Astrocyte of the hippocampus (primary cell): ENCODE measurements around the gene NGB.
A peak's percentile ranks its signal among the peaks of the same experiment; 100 is the strongest.
"Not testable (repeated sequence)": the region's sequence is repeated elsewhere in the genome, so short reads cannot be mapped to it uniquely, and the experiment has no call there.

Experiments used
- DNase-seq: peaks from one replicate; pipeline ENCODE4 v3.0.0; 2011; ENCODE audit warnings: low read depth, low spot score

NGB gene, protein sequence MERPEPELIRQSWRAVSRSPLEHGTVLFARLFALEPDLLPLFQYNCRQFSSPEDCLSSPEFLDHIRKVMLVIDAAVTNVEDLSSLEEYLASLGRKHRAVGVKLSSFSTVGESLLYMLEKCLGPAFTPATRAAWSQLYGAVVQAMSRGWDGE

GRCh38 chr14:77271113-77271710, at the start of gene NGB:
Gene NGB (minus strand): TSS chr14:77271206. CDS start chr14:77270937, 269 bp downstream.
- no peak for DNase-seq

- DNase-seq = peak; percentile 96
Measured at GRCh38 chr14:77320238-77320935, 49.4 kb upstream of the NGB start, which contains the start of gene POMT2. Gene POMT2 (minus strand): TSS chr14:77320883. CDS start chr14:77320681, 202 bp downstream.

- DNase-seq = no peak
Measured at GRCh38 chr14:77319422-77319821, 48.4 kb upstream of the NGB start.

DNA sequence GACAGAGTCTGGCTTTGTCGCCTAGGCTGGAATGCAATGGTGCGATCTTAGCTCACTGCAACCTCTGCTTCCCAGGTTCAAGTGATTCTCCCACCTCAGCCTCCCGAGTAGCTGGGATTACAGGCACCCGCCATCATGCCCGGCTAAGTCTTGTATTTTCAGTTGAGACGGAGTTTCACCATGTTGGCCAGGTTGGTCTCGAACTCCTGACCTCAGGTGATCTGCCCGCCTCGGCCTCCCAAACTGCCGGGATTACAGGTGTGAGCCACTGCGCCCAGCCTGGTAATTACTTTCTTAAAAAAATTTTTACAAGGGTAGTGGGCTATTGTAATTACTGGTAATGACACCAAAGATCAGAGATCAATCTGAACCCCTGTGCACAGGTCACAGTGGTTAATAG, 47.8 kb upstream of the NGB start:
- not testable (repeated sequence) for DNase-seq

- DNase-seq = no peak
Measured at GRCh38 chr14:77318006-77318553, 47.1 kb upstream of the NGB start.

DNA sequence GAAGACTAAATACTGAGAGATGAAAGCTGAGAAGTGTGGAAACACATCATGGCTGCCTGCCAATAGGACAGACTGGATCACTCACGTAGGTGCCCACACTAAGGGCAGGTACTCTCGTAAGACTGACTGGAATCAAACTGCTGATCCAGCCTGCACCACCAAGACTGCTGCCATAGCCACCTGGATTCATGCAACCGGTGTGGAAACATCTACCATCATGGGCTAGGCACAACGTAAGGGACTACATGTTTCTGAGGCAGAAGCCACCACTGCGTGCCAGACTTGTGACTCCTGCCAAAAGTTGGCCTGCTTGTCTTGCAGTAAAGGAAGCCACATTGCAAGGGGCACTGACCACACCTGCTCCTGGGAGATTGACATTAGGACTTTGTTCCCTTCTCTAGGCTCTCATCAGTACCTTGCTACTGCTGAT, 45.9 kb upstream of the NGB start:
- no peak for DNase-seq

DNA sequence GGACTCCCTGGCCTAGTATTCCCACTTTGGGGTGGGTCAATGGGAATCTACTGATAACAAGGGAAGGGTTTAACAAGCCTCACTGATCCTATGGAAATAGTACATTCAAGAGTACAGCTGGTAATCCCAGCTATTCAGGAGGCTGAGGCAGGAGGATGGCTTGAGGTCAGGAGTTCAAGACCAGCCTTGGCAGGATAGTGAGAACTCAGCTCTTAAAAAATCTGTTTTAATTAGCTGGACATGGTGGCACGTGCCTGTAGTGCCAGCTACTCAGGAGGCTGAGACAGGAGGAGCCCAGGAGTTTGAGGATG, 45.1 kb upstream of the NGB start:
- DNase-seq = no peak

DNA sequence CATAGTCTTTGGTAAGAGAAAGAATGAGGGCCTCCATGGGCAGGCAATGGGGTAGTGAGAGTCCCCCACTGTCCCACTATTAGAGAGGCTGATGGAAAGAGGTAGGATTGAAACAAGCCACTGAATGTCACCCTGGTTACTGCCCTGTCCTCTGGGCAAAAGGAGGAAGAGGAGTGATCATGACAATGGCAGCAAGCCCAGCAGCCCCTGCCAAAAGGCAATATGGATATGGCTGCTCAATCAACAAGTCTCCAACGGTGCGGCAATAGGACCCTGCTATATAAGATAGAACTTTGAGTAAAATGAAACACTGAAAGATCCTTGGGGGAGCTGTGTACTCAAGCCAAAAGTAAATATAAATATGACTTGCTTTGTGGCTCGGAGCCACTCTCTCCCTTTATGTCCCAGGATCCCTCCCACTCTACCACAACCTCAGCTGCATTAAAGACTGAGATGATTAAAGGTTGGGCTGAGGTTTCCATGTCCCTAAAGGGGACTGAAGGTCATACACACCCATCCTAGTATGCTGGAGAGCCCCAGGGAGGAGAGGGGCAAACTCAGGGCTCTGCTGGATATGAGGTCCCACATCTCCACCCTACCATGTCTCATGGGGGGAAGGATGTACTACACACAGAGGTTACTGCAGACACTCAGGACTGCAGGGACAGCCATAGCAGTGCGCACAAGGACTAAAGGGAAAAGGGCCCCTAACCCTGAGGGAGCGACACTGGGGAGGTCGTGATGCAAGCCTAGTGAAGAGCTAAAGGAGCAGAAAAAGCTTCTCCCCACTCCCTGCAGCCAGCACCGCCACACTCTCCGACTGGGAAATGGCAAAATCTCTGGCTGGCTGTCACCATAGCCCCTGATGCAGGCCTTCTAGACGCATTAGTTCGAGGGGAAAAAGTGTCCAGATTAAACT, 43.8 kb upstream of the NGB start:
- no peak for DNase-seq

- peak; percentile 46 for DNase-seq
Measured at GRCh38 chr14:77314043-77314442, 43.0 kb upstream of the NGB start.

GRCh38 chr14:77313371-77313770, 42.4 kb upstream of the NGB start:
- no peak for DNase-seq

GRCh38 chr14:77311217-77311616, 40.2 kb upstream of the NGB start:
- DNase-seq = no peak

DNA sequence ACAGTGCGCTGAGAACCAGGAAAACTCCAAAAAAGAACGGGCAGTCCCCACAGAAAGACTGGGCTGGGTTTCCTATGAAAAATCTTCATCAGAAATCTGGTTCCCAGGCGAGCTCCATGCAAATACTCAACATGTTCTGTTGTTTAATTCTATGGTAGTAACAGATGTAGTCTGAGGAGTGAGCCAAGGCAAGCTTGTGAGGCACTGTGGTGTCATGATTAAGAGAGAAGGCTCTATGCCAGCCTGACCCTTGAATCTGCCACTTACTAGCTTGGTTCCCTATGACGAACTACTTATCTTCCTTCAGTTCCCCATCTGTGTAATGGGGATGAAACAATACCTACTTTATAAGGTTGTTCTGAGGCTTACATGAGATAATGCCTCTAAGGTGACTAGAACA, 39.0 kb upstream of the NGB start:
- DNase-seq = no peak

DNA sequence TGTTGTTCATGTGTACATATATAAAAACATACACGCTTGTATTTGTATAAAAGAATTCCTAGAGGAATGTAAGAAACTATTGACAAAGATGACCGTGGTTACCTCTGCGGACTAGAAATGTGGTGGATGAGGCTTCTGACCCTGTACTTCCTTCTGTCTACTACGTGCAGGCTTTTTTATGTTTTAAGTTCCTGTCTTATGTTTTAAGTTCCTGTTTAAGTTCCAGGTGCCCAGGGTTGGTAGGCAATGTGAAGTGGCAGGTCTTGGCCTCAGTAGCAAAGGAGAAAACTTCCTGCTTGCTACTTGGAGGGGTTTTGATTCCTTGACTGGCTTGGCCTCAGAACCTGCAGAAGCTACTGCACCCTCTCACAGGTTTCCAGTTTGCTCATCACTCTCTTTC, 38.1 kb upstream of the NGB start:
- DNase-seq = no peak

GRCh38 chr14:77306851-77307496, 36.0 kb upstream of the NGB start:
- peak; percentile 65 for DNase-seq

GRCh38 chr14:77306416-77306815, 35.4 kb upstream of the NGB start:
- no peak for DNase-seq

- no peak for DNase-seq
Measured at GRCh38 chr14:77305696-77306095, 34.7 kb upstream of the NGB start.

DNA sequence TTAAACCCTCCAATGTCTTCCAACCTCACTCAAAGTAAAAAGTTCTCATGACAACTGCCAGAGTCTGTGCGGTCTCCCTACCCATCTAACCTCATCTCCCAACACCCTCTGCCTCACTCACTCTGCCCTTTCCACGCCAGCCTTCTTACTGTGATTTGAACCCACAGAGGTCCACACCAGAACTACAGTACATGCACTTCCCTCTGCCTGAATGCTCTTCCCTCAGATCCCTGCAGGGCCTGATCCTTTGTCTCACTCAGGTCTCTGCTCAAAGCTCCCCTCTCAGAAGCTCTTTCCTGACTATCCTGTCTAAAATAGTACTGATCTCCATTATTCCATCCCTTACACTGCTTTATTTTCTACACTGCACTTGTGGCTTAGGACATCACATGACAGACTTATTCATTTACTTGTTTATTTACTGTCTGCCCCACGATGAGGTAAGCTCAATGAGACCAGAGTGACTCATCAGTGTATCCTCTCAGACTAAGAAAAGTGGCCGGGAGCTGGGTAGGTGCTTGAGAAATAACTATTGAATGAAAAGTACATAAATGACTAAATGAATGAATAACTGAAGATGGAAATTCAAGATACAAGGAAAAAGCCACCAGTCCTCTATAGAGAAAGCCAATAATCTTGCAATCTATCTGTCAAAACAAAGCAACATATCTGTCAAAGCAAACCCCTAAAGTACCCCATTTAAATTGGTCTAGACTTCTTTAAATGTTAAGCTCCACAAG, 32.6 kb upstream of the NGB start:
- peak; percentile 92 for DNase-seq

GRCh38 chr14:77302926-77303325, 31.9 kb upstream of the NGB start:
- peak; percentile 52 for DNase-seq

- DNase-seq = peak; percentile 92
Measured at GRCh38 chr14:77301103-77301502, 30.1 kb upstream of the NGB start.

- no peak for DNase-seq
Measured at GRCh38 chr14:77299771-77300170, 28.8 kb upstream of the NGB start.

DNA sequence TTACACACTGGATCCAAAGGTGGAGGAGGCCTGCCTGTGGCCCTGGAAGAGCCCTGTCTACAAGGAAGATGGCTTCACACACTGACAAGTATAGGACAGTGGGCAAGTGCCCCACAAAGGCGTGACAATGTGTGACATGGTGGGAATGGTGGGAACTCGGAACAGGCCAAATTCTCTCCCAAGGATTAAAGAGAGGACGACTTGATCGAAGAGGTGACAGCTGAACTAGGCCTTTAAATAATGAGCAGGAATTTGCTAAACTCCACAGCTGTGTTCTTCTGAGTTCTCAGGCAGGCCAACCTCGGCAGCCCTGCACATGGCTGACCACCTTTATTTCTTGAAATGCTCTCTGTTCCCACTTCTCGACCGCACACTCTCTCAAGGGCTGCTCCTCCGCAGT, 25.9 kb upstream of the NGB start:
- DNase-seq = no peak
